Thyroid gland (tissue), 4 donors: Measurements from ENCODE around the gene KIF17. TPM values are rescaled to one million over a fixed set of nuclear protein-coding genes. Genes with fewer than 3 reads are reported as not detected.

Experiments used
- DNase-seq, 2 donors: peaks; one replicate each; pipeline ENCODE4 v3.0.0-alpha.2; 2019
- H3K27ac ChIP-seq, 3 donors: fragments of 200-600 bp; sonication (generic); 1 replicate in 2 of 3; 2 replicates in 1 of 3; pipeline ENCODE4 v1.5.1; 2016 to 2019; ENCODE audit warnings: mild to moderate bottlenecking in 1 of 3, moderate library complexity in 1 of 3
- H3K27me3 ChIP-seq: fragments of 200-600 bp; sonication (generic); one replicate; pipeline ENCODE4 v1.5.1; 2019
- H3K36me3 ChIP-seq, 2 donors: fragments of 200-600 bp; sonication (generic); one replicate each; pipeline ENCODE4 v1.5.1; 2016 to 2019
- H3K4me1 ChIP-seq, 2 donors: fragments of 200-600 bp; sonication (generic); one replicate each; pipeline ENCODE4 v1.5.1; 2017 to 2019
- H3K4me3 ChIP-seq, 3 donors: fragments of 200-600 bp; sonication (generic); replicated peaks in 1 of 3; 1 replicate in 2 of 3; 2 replicates in 1 of 3; pipeline ENCODE4 v1.5.1; 2016; ENCODE audit warnings: mild to moderate bottlenecking in 1 of 3
- H3K9me3 ChIP-seq: fragments of 200-600 bp; sonication (generic); one replicate; pipeline ENCODE4 v1.5.1; 2017
- POLR2A ChIP-seq, 2 donors: fragments of 450-650 bp; IDR thresholded peaks; one replicate each; pipeline ENCODE4 v1.6.1; 2017; ENCODE audit warnings: antibody characterized with exemption in 2 of 2, mild to moderate bottlenecking in 2 of 2, moderate library complexity in 1 of 2
- WGBS, 2 donors: methylation state at CpG; one replicate each; pipeline ENCODE4 v1.1.5; 2017; 5-methylcytosine and 5-hydroxymethylcytosine counted together
- intact Hi-C: fragments of 100-400 bp; cut with DNase I; formaldehyde crosslinking; loops from one replicate; pipeline ENCODE4 v1.15.1; 2023
- total RNA-seq, 4 donors: library from RNA; depleted of rRNA; stranded (reverse); fragments of >200 nt; gene quantifications; one replicate each; pipeline ENCODE4 v1.2.3, GENCODE V29; 2016
- TF ChIP-seq, protein P1 (sequence below), 6 experiments: fragments of 200-600 bp in 3 of 6; fragments of 450-650 bp in 3 of 6; sonication (generic) in 3 of 6; IDR thresholded peaks; one replicate each; pipeline ENCODE4 v1.5.1; 2016 to 2019; ENCODE audit warnings: antibody characterized with exemption in 6 of 6, mild to moderate bottlenecking in 2 of 6, inconsistent platforms in 1 of 6, moderate library complexity in 1 of 6

Gene KIF17
- total RNA-seq, 4 donors from 2014 or later: 7.5 to 11.5 (median 8.6) TPM

DNA sequence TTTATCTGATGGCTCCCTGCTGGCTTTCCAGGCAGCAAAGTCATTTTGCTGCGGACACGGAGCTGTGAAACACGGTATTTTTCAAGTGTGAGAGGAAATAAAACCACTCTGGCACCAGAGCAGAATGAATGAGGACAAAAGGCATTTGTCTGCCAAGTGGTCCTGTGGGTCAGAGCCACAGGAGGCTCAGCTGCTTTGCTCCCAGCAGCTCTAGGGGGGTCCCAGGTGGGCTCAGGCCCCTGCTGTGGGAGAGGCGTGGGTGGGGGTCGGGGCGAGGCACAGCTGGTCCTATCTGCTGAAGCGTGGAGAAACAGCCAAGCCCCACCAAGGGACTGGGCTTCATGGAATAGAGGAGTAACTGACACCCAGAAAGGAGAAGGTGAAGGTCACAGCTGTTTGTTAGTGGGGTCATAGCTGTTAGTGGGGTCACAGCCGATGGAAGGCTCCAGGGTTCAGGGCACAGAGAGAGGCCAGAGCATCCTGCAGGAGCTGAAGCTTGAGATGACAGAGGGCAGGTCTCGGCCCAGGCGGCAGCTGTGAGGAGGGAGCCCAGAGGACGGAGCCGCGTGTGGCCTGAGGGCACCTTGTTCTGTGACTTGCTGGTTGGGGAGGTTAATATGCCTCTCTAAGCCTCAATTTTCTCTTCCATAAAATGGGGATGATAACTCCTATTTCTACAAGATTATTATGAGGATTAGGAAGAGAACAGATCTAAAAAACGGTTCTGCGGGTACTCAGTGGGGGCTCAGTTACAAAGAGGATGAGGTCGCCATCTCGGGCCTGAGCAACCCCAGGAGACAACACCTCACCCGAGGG is 7.1 kb downstream of the KIF17 start:
- no peaks in the 10 kb centered on the region for H3K36me3 ChIP-seq
- no peak overlapping the region for H3K4me3 ChIP-seq
- no peaks in the 10 kb centered on the region for H3K27me3 ChIP-seq
- no peak overlapping the region for H3K27ac ChIP-seq
- 65 to 72% methylated on average over 18 of the region's 18 CpGs for WGBS, 2 donors
- no peaks in the 10 kb centered on the region for H3K9me3 ChIP-seq
- no peak for DNase-seq
- TF ChIP-seq, protein P1, sequence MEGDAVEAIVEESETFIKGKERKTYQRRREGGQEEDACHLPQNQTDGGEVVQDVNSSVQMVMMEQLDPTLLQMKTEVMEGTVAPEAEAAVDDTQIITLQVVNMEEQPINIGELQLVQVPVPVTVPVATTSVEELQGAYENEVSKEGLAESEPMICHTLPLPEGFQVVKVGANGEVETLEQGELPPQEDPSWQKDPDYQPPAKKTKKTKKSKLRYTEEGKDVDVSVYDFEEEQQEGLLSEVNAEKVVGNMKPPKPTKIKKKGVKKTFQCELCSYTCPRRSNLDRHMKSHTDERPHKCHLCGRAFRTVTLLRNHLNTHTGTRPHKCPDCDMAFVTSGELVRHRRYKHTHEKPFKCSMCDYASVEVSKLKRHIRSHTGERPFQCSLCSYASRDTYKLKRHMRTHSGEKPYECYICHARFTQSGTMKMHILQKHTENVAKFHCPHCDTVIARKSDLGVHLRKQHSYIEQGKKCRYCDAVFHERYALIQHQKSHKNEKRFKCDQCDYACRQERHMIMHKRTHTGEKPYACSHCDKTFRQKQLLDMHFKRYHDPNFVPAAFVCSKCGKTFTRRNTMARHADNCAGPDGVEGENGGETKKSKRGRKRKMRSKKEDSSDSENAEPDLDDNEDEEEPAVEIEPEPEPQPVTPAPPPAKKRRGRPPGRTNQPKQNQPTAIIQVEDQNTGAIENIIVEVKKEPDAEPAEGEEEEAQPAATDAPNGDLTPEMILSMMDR (IDR thresholded peaks at IDR 0.05): no peak
- TF ChIP-seq POLR2A (IDR thresholded peaks at IDR 0.05): no peak
- intact Hi-C loops: no loop called here
- H3K4me1 ChIP-seq: no peaks in the 10 kb centered on the region

GRCh38 chr1:20709868-20710267 is 7.9 kb downstream of the KIF17 start:
- Histone ChIP-seq H3K4me3 (no peak overlapping the region), H3K4me1 (no peaks in the 10 kb centered on the region), H3K27me3 (no peaks in the 10 kb centered on the region), H3K9me3 (no peaks in the 10 kb centered on the region), H3K36me3 (no peaks in the 10 kb centered on the region), H3K27ac (no peak overlapping the region)
- TF ChIP-seq, protein P1 (IDR thresholded peaks at IDR 0.05): no peak
- TF ChIP-seq POLR2A (IDR thresholded peaks at IDR 0.05): no peak
- intact Hi-C loops: no loop called here
- no peak for DNase-seq
- 80 to 92% methylated on average over 1 to 3 of the region's 3 CpGs for WGBS, 2 donors

- DNase-seq: no peak
- WGBS, 2 donors: 77 to 91% methylated on average over 2 to 5 of the region's 5 CpGs
- TF ChIP-seq, protein P1 (IDR thresholded peaks at IDR 0.05): no peak
- no peak for TF ChIP-seq POLR2A (IDR thresholded peaks at IDR 0.05)
- Histone ChIP-seq H3K4me1 (no peaks in the 10 kb centered on the region), H3K27me3 (no peaks in the 10 kb centered on the region), H3K36me3 (no peaks in the 10 kb centered on the region), H3K9me3 (no peaks in the 10 kb centered on the region), H3K4me3 (no peak overlapping the region), H3K27ac (no peak overlapping the region)
- intact Hi-C loops: no loop called here
Measured at GRCh38 chr1:20708891-20709290, 8.9 kb downstream of the KIF17 start.

DNA sequence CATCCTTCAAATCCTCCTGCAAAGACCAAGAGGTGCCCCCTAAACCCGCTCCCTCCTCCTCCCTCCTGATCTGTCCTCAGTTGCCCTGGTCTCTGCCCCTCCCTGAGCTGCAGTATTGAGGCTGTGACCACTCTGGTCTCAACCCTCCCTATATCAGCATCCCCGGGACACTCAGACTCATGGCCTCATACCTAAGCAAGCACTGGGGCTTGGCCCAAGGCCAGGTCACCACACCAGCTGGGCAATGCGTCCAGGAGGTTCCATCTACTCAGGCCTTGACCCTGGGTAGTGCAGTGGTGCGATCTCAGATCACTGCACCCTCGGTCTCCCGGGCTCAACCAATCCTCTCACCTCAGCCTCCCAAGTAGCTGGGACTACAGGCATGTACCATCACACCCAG is 9.8 kb downstream of the KIF17 start:
- TF ChIP-seq, protein P1 (IDR thresholded peaks at IDR 0.05): no peak
- TF ChIP-seq POLR2A (IDR thresholded peaks at IDR 0.05): no peak
- Histone ChIP-seq H3K9me3 (no peaks in the 10 kb centered on the region), H3K4me1 (no peaks in the 10 kb centered on the region), H3K36me3 (no peaks in the 10 kb centered on the region), H3K4me3 (no peak overlapping the region), H3K27me3 (no peaks in the 10 kb centered on the region), H3K27ac (no peak overlapping the region)
- WGBS, 2 donors: 86 to 90% methylated on average over 6 of the region's 6 CpGs
- DNase-seq: no peak
- intact Hi-C loops: no loop called here

DNA sequence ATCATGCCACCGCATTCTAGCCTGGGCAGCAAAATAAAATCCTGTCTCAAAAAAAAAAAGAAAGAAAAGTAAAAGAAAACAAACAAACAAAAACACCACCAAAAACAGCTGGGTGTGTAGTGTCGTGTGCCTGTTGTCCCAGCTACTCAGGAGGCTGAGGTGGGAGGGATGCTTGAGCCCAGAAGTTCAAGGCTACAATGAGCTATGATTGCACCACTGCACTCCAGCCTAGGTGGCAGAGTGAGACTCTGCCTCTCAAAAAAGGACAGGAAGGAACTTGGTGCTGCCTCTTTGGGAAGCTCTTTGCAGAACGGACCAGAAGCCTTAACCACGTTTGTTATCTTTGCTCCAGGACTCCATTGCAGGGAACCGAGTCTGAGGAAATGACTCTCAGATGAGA is 11.0 kb downstream of the KIF17 start:
- H3K36me3 ChIP-seq: no peaks in the 10 kb centered on the region
- no peaks in the 10 kb centered on the region for H3K27me3 ChIP-seq
- H3K4me1 ChIP-seq: no peaks in the 10 kb centered on the region
- no peak overlapping the region for H3K4me3 ChIP-seq
- TF ChIP-seq, protein P1 (IDR thresholded peaks at IDR 0.05): no peak
- no peak for TF ChIP-seq POLR2A (IDR thresholded peaks at IDR 0.05)
- 51 to 64% methylated on average over 5 of the region's 5 CpGs for WGBS, 2 donors
- DNase-seq: no peak
- intact Hi-C loops: no loop called here
- no peak overlapping the region for H3K27ac ChIP-seq
- H3K9me3 ChIP-seq: no peaks in the 10 kb centered on the region
